CD4-positive, alpha-beta memory T cell (primary cell): ENCODE measurements around the gene MYPN. TPM values are rescaled to one million over a fixed set of nuclear protein-coding genes. Genes with fewer than 3 reads are reported as not detected.

Source experiments
- CTCF ChIA-PET: fragments of 350-600 bp; sonication (Branson Sonifier 250); formaldehyde crosslinking; loops from one replicate; lab custom pipeline; 2021; ENCODE audit warnings: inconsistent platforms; ENCODE audit not compliant: partially characterized antibody; lab: Charles Lee
- POLR2A ChIA-PET: fragments of 350-600 bp; sonication (Branson Sonifier 250); formaldehyde crosslinking; loops from one replicate; lab custom pipeline; 2021; ENCODE audit not compliant: partially characterized antibody; lab: Charles Lee
- DNase-seq, 5 donors: peaks; one replicate each; pipeline versions ENCODE4 v3.0.0 to v3.0.0-alpha.2; 2020 to 2022; ENCODE audit warnings: mixed read lengths in 1 of 5
- H3K27ac ChIP-seq: one replicate; pipeline ENCODE4 v1.7.0; 2013; ENCODE audit warnings: low read depth, low read length
- H3K27me3 ChIP-seq: 2 replicates; pipeline ENCODE4 v1.7.0; 2013; ENCODE audit warnings: mild to moderate bottlenecking, low read length, moderate library complexity; ENCODE audit not compliant: insufficient read depth
- H3K36me3 ChIP-seq: 2 replicates; pipeline ENCODE4 v1.7.0; 2013; ENCODE audit warnings: mild to moderate bottlenecking, low read length, moderate library complexity; ENCODE audit not compliant: insufficient read depth
- H3K4me1 ChIP-seq: 2 replicates; pipeline ENCODE4 v1.7.0; 2013; ENCODE audit warnings: mild to moderate bottlenecking, low read length, moderate library complexity; ENCODE audit not compliant: insufficient read depth
- H3K4me3 ChIP-seq, 2 donors: one replicate each; pipeline ENCODE4 v1.7.0; 2013; ENCODE audit warnings: low read length in 2 of 2, mild to moderate bottlenecking in 1 of 2
- H3K9me3 ChIP-seq, 2 donors: one replicate each; pipeline ENCODE4 v1.7.0; 2013; ENCODE audit warnings: low read length in 2 of 2, control low read depth in 1 of 2; ENCODE audit not compliant: control insufficient read depth in 1 of 2
- H3K27ac Mint-ChIP-seq, 7 donors: one replicate each; pipeline ENCODE4 v1.8.0; 2020 to 2021; ENCODE audit warnings: mixed read lengths in 7 of 7, mild to moderate bottlenecking in 6 of 7, inconsistent platforms in 3 of 7, moderate library complexity in 3 of 7
- H3K27me3 Mint-ChIP-seq, 2 donors: one replicate each; pipeline ENCODE4 v1.8.0; 2020 to 2021; ENCODE audit warnings: mixed read lengths in 2 of 2
- H3K36me3 Mint-ChIP-seq, 2 donors: one replicate each; pipeline ENCODE4 v1.8.0; 2020 to 2021; ENCODE audit warnings: mixed read lengths in 2 of 2, inconsistent platforms in 1 of 2, mild to moderate bottlenecking in 1 of 2
- H3K4me1 Mint-ChIP-seq, 4 donors: one replicate each; pipeline ENCODE4 v1.8.0; 2020 to 2021; ENCODE audit warnings: mixed read lengths in 4 of 4, mild to moderate bottlenecking in 1 of 4
- H3K4me3 Mint-ChIP-seq, 8 donors: one replicate each; pipeline ENCODE4 v1.8.0; 2020 to 2021; ENCODE audit warnings: mixed read lengths in 8 of 8, mild to moderate bottlenecking in 7 of 8, moderate library complexity in 6 of 8, inconsistent platforms in 3 of 8
- H3K9me3 Mint-ChIP-seq, 8 donors: one replicate each; pipeline ENCODE4 v1.8.0; 2020 to 2021; ENCODE audit warnings: mixed read lengths in 8 of 8, mild to moderate bottlenecking in 5 of 8, inconsistent platforms in 3 of 8, moderate library complexity in 1 of 8
- intact Hi-C: fragments of 100-400 bp; cut with micrococcal nuclease; formaldehyde crosslinking; loops from one replicate; pipeline ENCODE4 v1.15.1; 2023
- polyA plus RNA-seq, 2 donors: library from polyadenylated mRNA; unstranded; fragments of 300-500 nt; fragmentation: Illumina TruSeq; gene quantifications; one replicate each; pipeline ENCODE4 v1.2.3, GENCODE V29; 2021
- total RNA-seq, 2 experiments: library from RNA; stranded (reverse); gene quantifications; one replicate each; pipeline ENCODE4 v1.2.3, GENCODE V29; 2021

The MYPN gene
- total and polyA plus RNA-seq, 4 experiments from 2014 or later: not detected

- DNase-seq: no peak
- H3K36me3 ChIP-seq: no peaks in the 10 kb centered on the region
- Mint-ChIP-seq H3K4me1 (peaks cover 0 to 5% (median under 1%) of the 10 kb centered on the region in 4 donors), H3K9me3 (peaks cover 0 to 2% (median 0%) of the 10 kb centered on the region in 8 donors), H3K36me3 (no peaks in the 10 kb centered on the region), H3K27ac (peak overlapping the region in 1 of 7 donors; percentile 44), H3K4me3 (no peak overlapping the region), H3K27me3 (peaks cover 6 to 9% of the 10 kb centered on the region in 2 donors)
- no peak overlapping the region for H3K27ac ChIP-seq
- no peak overlapping the region for H3K4me3 ChIP-seq
- H3K9me3 ChIP-seq: no peaks in the 10 kb centered on the region
- POLR2A ChIA-PET: no interaction called here
- CTCF ChIA-PET: no interaction called here
- intact Hi-C loops: no loop called here
- no peaks in the 10 kb centered on the region for H3K27me3 ChIP-seq
- H3K4me1 ChIP-seq: no peaks in the 10 kb centered on the region
Observed at GRCh38 chr10:68118657-68119056, 9.4 kb downstream of the MYPN start.

- no peak overlapping the region for H3K27ac ChIP-seq
- no peaks in the 10 kb centered on the region for H3K9me3 ChIP-seq
- Mint-ChIP-seq H3K27ac (no peak overlapping the region), H3K4me1 (peaks cover 0 to 5% (median under 1%) of the 10 kb centered on the region in 4 donors), H3K4me3 (no peak overlapping the region), H3K27me3 (peaks cover 2 to 3% of the 10 kb centered on the region in 2 donors), H3K9me3 (peaks cover 0 to 2% (median 0%) of the 10 kb centered on the region in 8 donors), H3K36me3 (no peaks in the 10 kb centered on the region)
- H3K36me3 ChIP-seq: no peaks in the 10 kb centered on the region
- intact Hi-C loops: no loop called here
- no peak overlapping the region for H3K4me3 ChIP-seq
- DNase-seq: no peak
- CTCF ChIA-PET: interaction anchor here (1.3 kb wide), 1 partner anchor 35 kb away, joined by 4 read pairs; no protein-coding TSS in a partner anchor
- no peaks in the 10 kb centered on the region for H3K4me1 ChIP-seq
- H3K27me3 ChIP-seq: no peaks in the 10 kb centered on the region
- POLR2A ChIA-PET: no interaction called here
Observed at GRCh38 chr10:68121020-68121743, 11.9 kb downstream of the MYPN start.

- H3K4me1 Mint-ChIP-seq: peaks cover 0 to 5% (median under 1%) of the 10 kb centered on the region in 4 donors
- peaks cover 2 to 3% of the 10 kb centered on the region in 2 donors for H3K27me3 Mint-ChIP-seq
- H3K36me3 Mint-ChIP-seq: no peaks in the 10 kb centered on the region
- CTCF ChIA-PET: no interaction called here
- peaks cover 0 to 2% (median 0%) of the 10 kb centered on the region in 8 donors for H3K9me3 Mint-ChIP-seq
- intact Hi-C loops: no loop called here
- no peak overlapping the region for H3K27ac Mint-ChIP-seq
- Histone ChIP-seq H3K36me3 (no peaks in the 10 kb centered on the region), H3K27me3 (no peaks in the 10 kb centered on the region), H3K27ac (no peak overlapping the region), H3K4me1 (no peaks in the 10 kb centered on the region), H3K4me3 (no peak overlapping the region), H3K9me3 (no peaks in the 10 kb centered on the region)
- POLR2A ChIA-PET: no interaction called here
- DNase-seq: no peak
- no peak overlapping the region for H3K4me3 Mint-ChIP-seq
Observed at GRCh38 chr10:68121852-68122251, 12.6 kb downstream of the MYPN start.

GRCh38 chr10:68124718-68125117 is 15.4 kb downstream of the MYPN start:
- Histone ChIP-seq H3K4me3 (no peak overlapping the region), H3K9me3 (no peaks in the 10 kb centered on the region), H3K4me1 (no peaks in the 10 kb centered on the region), H3K36me3 (no peaks in the 10 kb centered on the region), H3K27ac (no peak overlapping the region), H3K27me3 (no peaks in the 10 kb centered on the region)
- no peaks in the 10 kb centered on the region for H3K36me3 Mint-ChIP-seq
- no peaks in the 10 kb centered on the region for H3K9me3 Mint-ChIP-seq
- CTCF ChIA-PET: interaction anchor here (0.5 kb wide), 1 partner anchor 31 kb away, joined by 4 read pairs; no protein-coding TSS in a partner anchor
- H3K4me1 Mint-ChIP-seq: no peaks in the 10 kb centered on the region
- POLR2A ChIA-PET: no interaction called here
- no peak overlapping the region for H3K27ac Mint-ChIP-seq
- H3K27me3 Mint-ChIP-seq: peaks cover 0 to 3% of the 10 kb centered on the region in 2 donors
- intact Hi-C loops: no loop called here
- DNase-seq: no peak
- H3K4me3 Mint-ChIP-seq: no peak overlapping the region

- ChIA-PET POLR2A (no interaction called here), CTCF (no interaction called here)
- no peaks in the 10 kb centered on the region for H3K9me3 ChIP-seq
- intact Hi-C loops: no loop called here
- no peaks in the 10 kb centered on the region for H3K4me1 ChIP-seq
- no peak overlapping the region for H3K27ac ChIP-seq
- H3K4me1 Mint-ChIP-seq: no peaks in the 10 kb centered on the region
- H3K4me3 Mint-ChIP-seq: no peak overlapping the region
- H3K36me3 ChIP-seq: no peaks in the 10 kb centered on the region
- H3K9me3 Mint-ChIP-seq: no peaks in the 10 kb centered on the region
- DNase-seq: no peak
- no peaks in the 10 kb centered on the region for H3K36me3 Mint-ChIP-seq
- no peak overlapping the region for H3K4me3 ChIP-seq
- H3K27me3 Mint-ChIP-seq: no peaks in the 10 kb centered on the region
- no peaks in the 10 kb centered on the region for H3K27me3 ChIP-seq
- H3K27ac Mint-ChIP-seq: no peak overlapping the region
Observed at GRCh38 chr10:68125772-68126171, 16.5 kb downstream of the MYPN start.

- ChIA-PET POLR2A (no interaction called here), CTCF (no interaction called here)
- Mint-ChIP-seq H3K4me3 (no peak overlapping the region), H3K9me3 (no peaks in the 10 kb centered on the region), H3K36me3 (no peaks in the 10 kb centered on the region), H3K27me3 (peaks cover 0 to under 1% of the 10 kb centered on the region in 2 donors), H3K27ac (no peak overlapping the region), H3K4me1 (no peaks in the 10 kb centered on the region)
- Histone ChIP-seq H3K4me3 (no peak overlapping the region), H3K9me3 (no peaks in the 10 kb centered on the region), H3K36me3 (no peaks in the 10 kb centered on the region), H3K4me1 (no peaks in the 10 kb centered on the region), H3K27me3 (no peaks in the 10 kb centered on the region), H3K27ac (no peak overlapping the region)
- DNase-seq: no peak
- intact Hi-C loops: no loop called here
Observed at GRCh38 chr10:68128015-68128414, 18.7 kb downstream of the MYPN start.

- Mint-ChIP-seq H3K9me3 (no peaks in the 10 kb centered on the region), H3K4me1 (no peaks in the 10 kb centered on the region), H3K36me3 (no peaks in the 10 kb centered on the region), H3K4me3 (no peak overlapping the region), H3K27ac (no peak overlapping the region), H3K27me3 (peaks cover 0 to 3% of the 10 kb centered on the region in 2 donors)
- no peaks in the 10 kb centered on the region for H3K27me3 ChIP-seq
- DNase-seq: no peak
- POLR2A ChIA-PET: no interaction called here
- H3K36me3 ChIP-seq: no peaks in the 10 kb centered on the region
- no peaks in the 10 kb centered on the region for H3K9me3 ChIP-seq
- intact Hi-C loops: no loop called here
- no peak overlapping the region for H3K4me3 ChIP-seq
- CTCF ChIA-PET: no interaction called here
- no peak overlapping the region for H3K27ac ChIP-seq
- H3K4me1 ChIP-seq: no peaks in the 10 kb centered on the region
Observed at GRCh38 chr10:68132391-68132790, 23.1 kb downstream of the MYPN start.
